ENCODE measurements around the gene LYZL1.

DNA sequence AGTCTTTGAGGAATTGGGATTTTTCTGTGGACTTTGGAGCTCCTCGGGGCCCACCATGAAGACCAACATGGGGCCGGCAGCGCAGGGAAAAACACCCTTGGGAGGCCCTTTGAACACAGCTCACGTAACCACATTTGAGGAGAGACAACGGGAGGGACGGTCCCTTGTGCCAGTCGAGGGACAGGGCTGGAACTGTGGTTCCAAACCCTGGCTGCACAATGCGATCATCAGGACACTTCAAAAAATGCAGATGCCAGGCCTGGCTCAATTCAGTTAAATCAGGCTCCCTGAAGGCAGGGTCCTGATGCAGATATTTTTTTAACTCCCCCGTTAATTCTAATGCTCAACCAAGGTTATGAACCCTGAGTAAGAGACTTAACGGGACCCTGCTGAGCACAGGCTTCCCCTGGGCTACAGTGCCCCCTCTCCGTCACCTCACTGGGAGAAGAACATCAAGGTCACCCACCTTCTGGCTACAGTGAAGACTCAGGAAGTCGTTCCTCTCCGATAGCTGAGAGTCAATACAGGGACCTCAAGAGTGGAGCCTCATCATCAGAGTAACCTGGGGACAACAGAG, 30.4 kb downstream of the LYZL1 start:
- no peak for TF ChIP-seq POLR2A (IDR thresholded peaks at IDR 0.05; ENCODE audit: low read depth, low read length)
- TF ChIP-seq POLR2AphosphoS5 (IDR thresholded peaks at IDR 0.05; ENCODE audit: low read depth, low read length): no peak
- TF ChIP-seq TAF1 (IDR thresholded peaks at IDR 0.05; ENCODE audit: borderline replicate concordance, low read depth, low read length): no peak
